ENCODE data around the gene COL5A3.

DNA sequence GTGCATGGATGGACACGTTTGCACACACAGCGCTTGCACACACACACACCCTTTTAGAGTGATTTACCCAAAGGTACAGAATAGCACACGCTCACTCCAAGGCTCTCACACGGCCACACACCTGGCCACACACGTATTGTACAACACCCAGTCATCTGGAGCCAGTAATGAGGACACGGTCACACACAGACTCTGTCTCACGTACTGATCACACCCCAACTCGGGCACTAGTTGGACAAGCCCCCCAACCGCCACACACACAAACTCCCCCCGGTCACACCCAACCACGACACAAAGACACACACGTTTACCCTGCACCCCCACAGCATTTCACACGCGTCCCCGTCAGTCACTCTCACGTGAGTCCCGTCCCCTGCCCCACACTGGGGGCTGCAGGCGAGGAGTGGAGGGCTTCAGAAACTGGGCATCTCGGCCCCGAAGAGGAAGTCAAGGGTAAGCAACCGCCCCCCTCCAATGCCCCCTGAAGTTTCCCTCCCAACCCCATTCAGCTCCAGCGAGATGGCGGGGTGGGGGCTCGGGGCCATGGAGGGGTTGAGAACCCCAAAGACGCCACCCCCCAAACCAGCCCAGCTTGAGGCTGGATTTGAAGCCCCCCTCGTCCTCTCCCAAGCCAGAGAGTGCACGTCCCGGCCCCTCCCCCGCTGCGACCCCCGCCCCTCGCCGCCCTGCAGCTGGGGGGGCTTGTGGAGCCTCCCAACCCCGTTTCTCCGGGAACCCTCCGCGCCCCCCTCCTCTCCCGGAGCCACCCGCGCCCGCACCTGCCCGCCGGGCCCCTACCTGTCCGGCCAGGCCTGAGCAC lies 74.6 kb downstream of the COL5A3 start:
- TF ChIP-seq, protein P1, sequence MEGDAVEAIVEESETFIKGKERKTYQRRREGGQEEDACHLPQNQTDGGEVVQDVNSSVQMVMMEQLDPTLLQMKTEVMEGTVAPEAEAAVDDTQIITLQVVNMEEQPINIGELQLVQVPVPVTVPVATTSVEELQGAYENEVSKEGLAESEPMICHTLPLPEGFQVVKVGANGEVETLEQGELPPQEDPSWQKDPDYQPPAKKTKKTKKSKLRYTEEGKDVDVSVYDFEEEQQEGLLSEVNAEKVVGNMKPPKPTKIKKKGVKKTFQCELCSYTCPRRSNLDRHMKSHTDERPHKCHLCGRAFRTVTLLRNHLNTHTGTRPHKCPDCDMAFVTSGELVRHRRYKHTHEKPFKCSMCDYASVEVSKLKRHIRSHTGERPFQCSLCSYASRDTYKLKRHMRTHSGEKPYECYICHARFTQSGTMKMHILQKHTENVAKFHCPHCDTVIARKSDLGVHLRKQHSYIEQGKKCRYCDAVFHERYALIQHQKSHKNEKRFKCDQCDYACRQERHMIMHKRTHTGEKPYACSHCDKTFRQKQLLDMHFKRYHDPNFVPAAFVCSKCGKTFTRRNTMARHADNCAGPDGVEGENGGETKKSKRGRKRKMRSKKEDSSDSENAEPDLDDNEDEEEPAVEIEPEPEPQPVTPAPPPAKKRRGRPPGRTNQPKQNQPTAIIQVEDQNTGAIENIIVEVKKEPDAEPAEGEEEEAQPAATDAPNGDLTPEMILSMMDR (IDR thresholded peaks at IDR 0.05), result no peak
- TF ChIP-seq POLR2A (IDR thresholded peaks at IDR 0.05), result no peak
- no peak for TF ChIP-seq EP300 (IDR thresholded peaks at IDR 0.05)
